Measurements from ENCODE around the gene TBKBP1. TPM values are rescaled to one million over a fixed set of nuclear protein-coding genes. Genes with fewer than 3 reads are reported as not detected.

Gene TBKBP1
- total RNA-seq, 1 experiment from 2014 or later: 33.2 TPM

GRCh38 chr17:47654991-47655390, 39.0 kb upstream of the TBKBP1 start:
- DNase-seq: no peak
- Mint-ChIP-seq H3K4me3 (no peak overlapping the region), H3K27me3 (ENCODE audit: low read depth) (no peaks in the 10 kb centered on the region), H3K4me1 (peaks cover 27 to 34% of the 10 kb centered on the region in 2 experiments), H3K27ac (no peak overlapping the region), H3K9me3 (no peaks in the 10 kb centered on the region; a peak in 1 of 5 replicates), H3K36me3 (ENCODE audit: insufficient read depth in 1 of 3, low read depth in 3 of 3) (peaks cover 71 to 89% (median 82%) of the 10 kb centered on the region in 3 experiments)
- Histone ChIP-seq H3K4me1 (ENCODE audit: insufficient read depth, low read length) (no peaks in the 10 kb centered on the region), H3K79me2 (ENCODE audit: insufficient read depth, low read length) (peaks cover 29% of the 10 kb centered on the region), H3K79me1 (ENCODE audit: insufficient read depth, low read depth, low read length, poor library complexity, severe bottlenecking) (peaks cover 12% of the 10 kb centered on the region), H3K23ac (ENCODE audit: insufficient read length, low read depth, low read length) (no peak overlapping the region), H3K23me2 (ENCODE audit: insufficient read length, low read depth, low read length, poor library complexity, severe bottlenecking) (peaks cover 9% of the 10 kb centered on the region), H3K18ac (ENCODE audit: insufficient read length, low read depth, low read length) (no peak overlapping the region), H3K27me3 (ENCODE audit: insufficient read depth, low read length) (no peaks in the 10 kb centered on the region), H3T11ph (ENCODE audit: low read length) (no peak overlapping the region), H3K27ac (ENCODE audit: insufficient read length, low read depth, low read length) (no peak overlapping the region), H3K4me2 (ENCODE audit: insufficient read depth, insufficient read length, low read length) (no peak overlapping the region), H2BK12ac (ENCODE audit: insufficient read length, low read depth, low read length) (no peak overlapping the region), H3K9me3 (ENCODE audit: control insufficient read depth, low read depth, low read length) (no peaks in the 10 kb centered on the region), H2AFZ (ENCODE audit: low read length) (no peak overlapping the region), H3K56ac (ENCODE audit: insufficient read length, low read depth, low read length) (no peak overlapping the region), H3K4ac (ENCODE audit: low read depth, low read length) (no peak overlapping the region), H3K14ac (ENCODE audit: insufficient read depth, low read length) (no peak overlapping the region), H2AK5ac (ENCODE audit: insufficient read length, low read length) (no peak overlapping the region), H4K8ac (replicated peaks; ENCODE audit: insufficient read length, low read depth, low read length) (no peak overlapping the region), H4K20me1 (ENCODE audit: control insufficient read depth, insufficient read depth, insufficient read length) (no peaks in the 10 kb centered on the region), H2BK120ac (ENCODE audit: low read depth, low read length, poor library complexity, severe bottlenecking) (no peak overlapping the region), H2BK20ac (ENCODE audit: low read depth, low read length, poor library complexity, severe bottlenecking) (no peak overlapping the region), H4K5ac (ENCODE audit: insufficient read length, low read depth, low read length) (no peak overlapping the region), H2BK15ac (ENCODE audit: low read depth, low read length) (no peak overlapping the region), H3K9ac (ENCODE audit: extremely low read depth, insufficient read length, low read length) (no peak overlapping the region), H2BK5ac (ENCODE audit: insufficient read length, low read length) (no peak overlapping the region), H4K91ac (ENCODE audit: insufficient read length, low read depth, low read length) (no peak overlapping the region)
- TF ChIP-seq CTCF (conservative IDR thresholded peaks at IDR 0.05): no peak
- no CpG with 5 or more reads among the region's 6 CpGs for WGBS (ENCODE audit: extremely low coverage, insufficient read length, low lambda C conversion rate)

Data from H9 (cell line).